Measurements from ENCODE around the gene SESN1.
"Not testable (repeated sequence)": the region's sequence is repeated elsewhere in the genome, so short reads cannot be mapped to it uniquely, and the experiment has no call there.

SESN1 gene

GRCh38 chr6:109136039-109136438 lies 41.4 kb upstream of the SESN1 start:
- H3K27me3 ChIP-seq (replicated peaks; ENCODE audit: insufficient read depth, low read length); H3F3A ChIP-seq (ENCODE audit: insufficient read depth, low read length); H3K27ac ChIP-seq (ENCODE audit: low read length); H3K9me2 ChIP-seq (replicated peaks; ENCODE audit: insufficient read depth, low read length); H3K36me3 ChIP-seq (replicated peaks; ENCODE audit: insufficient read depth, low read length); H3K9me3 ChIP-seq (replicated peaks; ENCODE audit: insufficient read depth, low read length); H3K4me3 ChIP-seq (ENCODE audit: low read length); H4K20me1 ChIP-seq (ENCODE audit: insufficient read depth, low read length); DNase-seq; H3K4me2 ChIP-seq (ENCODE audit: low read depth, low read length); H3K79me2 ChIP-seq (ENCODE audit: low read length); H2AFZ ChIP-seq (ENCODE audit: low read length); H3K4me1 ChIP-seq (ENCODE audit: low read length); H3K9ac ChIP-seq (ENCODE audit: low read length): not testable (repeated sequence)

- not testable (repeated sequence) for H3K4me2 ChIP-seq (ENCODE audit: low read depth, low read length); H3K9me2 ChIP-seq (replicated peaks; ENCODE audit: insufficient read depth, low read length); DNase-seq; H3K27me3 ChIP-seq (replicated peaks; ENCODE audit: insufficient read depth, low read length); H3K79me2 ChIP-seq (ENCODE audit: low read length); H4K20me1 ChIP-seq (ENCODE audit: insufficient read depth, low read length); H3K4me1 ChIP-seq (ENCODE audit: low read length); H3K9me3 ChIP-seq (replicated peaks; ENCODE audit: insufficient read depth, low read length); H3K27ac ChIP-seq (ENCODE audit: low read length); H3K9ac ChIP-seq (ENCODE audit: low read length); H3K4me3 ChIP-seq (ENCODE audit: low read length); H2AFZ ChIP-seq (ENCODE audit: low read length); H3F3A ChIP-seq (ENCODE audit: insufficient read depth, low read length); H3K36me3 ChIP-seq (replicated peaks; ENCODE audit: insufficient read depth, low read length)
These were observed 41.0 kb upstream of the SESN1 start for GRCh38 chr6:109135600-109135999.

GRCh38 chr6:109130065-109130464 lies 35.4 kb upstream of the SESN1 start:
- no peaks in the 10 kb centered on the region for H3F3A ChIP-seq (ENCODE audit: insufficient read depth, low read length)
- H4K20me1 ChIP-seq (ENCODE audit: insufficient read depth, low read length): no peaks in the 10 kb centered on the region
- H3K9me3 ChIP-seq (replicated peaks; ENCODE audit: insufficient read depth, low read length): no peaks in the 10 kb centered on the region
- no peaks in the 10 kb centered on the region for H3K9me2 ChIP-seq (replicated peaks; ENCODE audit: insufficient read depth, low read length)
- no peak overlapping the region for H3K27ac ChIP-seq (ENCODE audit: low read length)
- no peak overlapping the region for H3K4me2 ChIP-seq (ENCODE audit: low read depth, low read length)
- TF ChIP-seq EZH2phosphoT487 (IDR thresholded peaks at IDR 0.05; ENCODE audit: low read length) (no peak), EZH2 (optimal IDR thresholded peaks at IDR 0.05; ENCODE audit: low read depth, low read length) (no peak), CTCF (IDR thresholded peaks at IDR 0.05; ENCODE audit: low read length) (no peak)
- no peaks in the 10 kb centered on the region for H3K36me3 ChIP-seq (replicated peaks; ENCODE audit: insufficient read depth, low read length)
- no peak overlapping the region for H3K4me3 ChIP-seq (ENCODE audit: low read length)
- DNase-seq: no peak
- no peaks in the 10 kb centered on the region for H3K27me3 ChIP-seq (replicated peaks; ENCODE audit: insufficient read depth, low read length)
- H3K9ac ChIP-seq (ENCODE audit: low read length): no peak overlapping the region
- H3K79me2 ChIP-seq (ENCODE audit: low read length): peaks cover 3% of the 10 kb centered on the region; the same call in 1 of the 2 replicates
- no peak overlapping the region for H2AFZ ChIP-seq (ENCODE audit: low read length)
- no peaks in the 10 kb centered on the region for H3K4me1 ChIP-seq (ENCODE audit: low read length)

GRCh38 chr6:109125504-109125903 lies 30.9 kb upstream of the SESN1 start:
- Histone ChIP-seq H3K79me2 (ENCODE audit: low read length) (peaks cover 17% of the 10 kb centered on the region), H3K4me1 (ENCODE audit: low read length) (0 out of 2 replicates have a peak, but pooled peaks cover 4% of the 10 kb centered on the region), H3K9ac (ENCODE audit: low read length) (no peak overlapping the region), H3K36me3 (replicated peaks; ENCODE audit: insufficient read depth, low read length) (no peaks in the 10 kb centered on the region), H3K4me3 (ENCODE audit: low read length) (no peak overlapping the region), H2AFZ (ENCODE audit: low read length) (no peak overlapping the region), H3K27ac (ENCODE audit: low read length) (no peak overlapping the region), H3F3A (ENCODE audit: insufficient read depth, low read length) (no peaks in the 10 kb centered on the region), H3K4me2 (ENCODE audit: low read depth, low read length) (no peak overlapping the region), H4K20me1 (ENCODE audit: insufficient read depth, low read length) (no peaks in the 10 kb centered on the region), H3K9me2 (replicated peaks; ENCODE audit: insufficient read depth, low read length) (no peaks in the 10 kb centered on the region), H3K9me3 (replicated peaks; ENCODE audit: insufficient read depth, low read length) (no peaks in the 10 kb centered on the region), H3K27me3 (replicated peaks; ENCODE audit: insufficient read depth, low read length) (no peaks in the 10 kb centered on the region)
- no peak for TF ChIP-seq EZH2phosphoT487 (IDR thresholded peaks at IDR 0.05; ENCODE audit: low read length)
- DNase-seq: no peak

- no peak overlapping the region for H3K4me3 ChIP-seq (ENCODE audit: low read length)
- no peaks in the 10 kb centered on the region for H3K27me3 ChIP-seq (replicated peaks; ENCODE audit: insufficient read depth, low read length)
- H3K27ac ChIP-seq (ENCODE audit: low read length): no peak overlapping the region
- H3K9ac ChIP-seq (ENCODE audit: low read length): no peak overlapping the region
- no peak overlapping the region for H3K4me2 ChIP-seq (ENCODE audit: low read depth, low read length)
- H3K9me3 ChIP-seq (replicated peaks; ENCODE audit: insufficient read depth, low read length): no peaks in the 10 kb centered on the region
- H3K9me2 ChIP-seq (replicated peaks; ENCODE audit: insufficient read depth, low read length): no peaks in the 10 kb centered on the region
- peaks cover 17% of the 10 kb centered on the region for H3K79me2 ChIP-seq (ENCODE audit: low read length)
- no peaks in the 10 kb centered on the region for H4K20me1 ChIP-seq (ENCODE audit: insufficient read depth, low read length)
- H3K36me3 ChIP-seq (replicated peaks; ENCODE audit: insufficient read depth, low read length): no peaks in the 10 kb centered on the region
- peaks cover 9% of the 10 kb centered on the region; the same call in 1 of the 2 replicates for H3K4me1 ChIP-seq (ENCODE audit: low read length)
- no peaks in the 10 kb centered on the region for H3F3A ChIP-seq (ENCODE audit: insufficient read depth, low read length)
- no peak overlapping the region for H2AFZ ChIP-seq (ENCODE audit: low read length)
- no peak for DNase-seq
- TF ChIP-seq EZH2phosphoT487 (IDR thresholded peaks at IDR 0.05; ENCODE audit: low read length): no peak
- no peak for TF ChIP-seq CTCF (IDR thresholded peaks at IDR 0.05; ENCODE audit: low read length)
- no peak for TF ChIP-seq EZH2 (optimal IDR thresholded peaks at IDR 0.05; ENCODE audit: low read depth, low read length)
These were observed 29.6 kb upstream of the SESN1 start for GRCh38 chr6:109124219-109124618.
